ENCODE data around the gene ZNF574. TPM values are rescaled to one million over a fixed set of nuclear protein-coding genes. Genes with fewer than 3 reads are reported as not detected.

Gene ZNF574
- total and polyA plus RNA-seq, 2 of the 8 experiments (the other 6 are each of a cell fraction or from before 2014, with no cell fraction given) = 27.0 to 38.8 TPM

DNA sequence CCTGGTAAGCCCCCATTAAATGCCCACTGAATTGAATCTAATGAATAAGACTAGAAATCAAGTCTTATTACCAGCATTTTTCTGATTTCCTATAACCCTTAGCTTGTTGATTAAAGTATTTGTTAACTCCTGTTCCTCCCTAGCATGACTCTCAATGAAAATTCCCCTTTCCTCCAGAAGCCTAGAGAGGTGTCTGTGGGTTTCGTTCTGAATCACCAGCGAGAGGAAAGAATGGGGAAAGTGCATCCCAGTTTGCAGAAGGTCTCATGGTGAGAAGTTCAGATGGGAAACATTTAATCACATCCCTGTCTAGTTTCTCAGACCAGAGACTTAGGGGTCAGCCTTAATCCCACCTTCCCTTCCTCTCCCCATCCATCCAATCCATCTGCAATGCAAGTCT lies 29.4 kb downstream of the ZNF574 start:
- Histone ChIP-seq H3K79me2 (ENCODE audit: control insufficient read depth in 1 of 2, insufficient read depth in 2 of 2, low read length in 2 of 2) (no peaks in the 10 kb centered on the region), H3K36me3 (ENCODE audit: control insufficient read depth in 2 of 4, insufficient read depth in 4 of 4, low read length in 3 of 4) (no peaks in the 10 kb centered on the region), H3K23ac (ENCODE audit: insufficient read length) (no peak overlapping the region), H3K14ac (ENCODE audit: insufficient read length) (no peak overlapping the region), H3K79me1 (ENCODE audit: low read depth, low read length) (no peaks in the 10 kb centered on the region), H3K9ac (replicated peaks in 1 of 4; ENCODE audit: extremely low read depth in 1 of 4, low read depth in 3 of 4, low read length in 3 of 4) (no peak overlapping the region), H3K4me1 (replicated peaks in 1 of 4; ENCODE audit: control insufficient read depth in 3 of 4, insufficient read depth in 4 of 4, low read length in 3 of 4) (peaks cover 0 to 7% (median 1%) of the 10 kb centered on the region in 4 experiments; a peak in 4 of 7 replicates), H2AK5ac (ENCODE audit: low read depth, low read length) (no peak overlapping the region), H3K56ac (replicated peaks; ENCODE audit: insufficient read length, low read depth, low read length) (no peak overlapping the region), H4K5ac (ENCODE audit: insufficient read length, low read depth, low read length) (no peak overlapping the region), H3K4me3 (ENCODE audit: extremely low read depth in 1 of 4, insufficient read depth in 2 of 4, low read depth in 3 of 4, low read length in 4 of 4) (no peak overlapping the region), H3K4ac (replicated peaks; ENCODE audit: insufficient read length, low read depth, low read length) (no peak overlapping the region), H3K23me2 (ENCODE audit: low read depth, low read length) (no peaks in the 10 kb centered on the region), H3K4me2 (ENCODE audit: insufficient read depth in 1 of 2, low read depth in 2 of 2, low read length in 2 of 2) (no peak overlapping the region), H2BK12ac (ENCODE audit: low read depth, low read length) (no peak overlapping the region), H3K27ac (ENCODE audit: low read depth, low read length) (no peak overlapping the region), H2BK20ac (ENCODE audit: low read length) (no peak overlapping the region), H4K8ac (ENCODE audit: extremely low read depth, insufficient read depth, low read length) (no peak overlapping the region), H3K27me3 (replicated peaks in 1 of 4; ENCODE audit: control insufficient read depth in 3 of 4, extremely low read depth in 1 of 4, insufficient read depth in 3 of 4, low read length in 3 of 4) (no peaks in the 10 kb centered on the region; a peak in 1 of 7 replicates), H2BK120ac (replicated peaks; ENCODE audit: low read depth, low read length) (no peak overlapping the region), H2BK5ac (ENCODE audit: low read depth, low read length) (no peak overlapping the region), H2BK15ac (ENCODE audit: low read length) (no peak overlapping the region), H2AFZ (ENCODE audit: low read length) (no peak overlapping the region), H3K18ac (ENCODE audit: extremely low read depth, low read length) (no peak overlapping the region), H4K91ac (replicated peaks; ENCODE audit: insufficient read length, low read length) (no peak overlapping the region), H3K9me3 (ENCODE audit: insufficient read depth in 2 of 2, low read depth in 1 of 2, low read length in 1 of 2) (no peaks in the 10 kb centered on the region), H4K20me1 (replicated peaks in 1 of 2; ENCODE audit: control insufficient read depth in 1 of 2, insufficient read depth in 2 of 2, low read length in 2 of 2) (no peaks in the 10 kb centered on the region)
- ChIA-PET CTCF (ENCODE audit: partially characterized antibody) (interaction anchor here (1.5 to 5.4 kb wide), 2 partner anchors 9 to 15 kb away, joined by 5 to 38 read pairs; no protein-coding TSS in a partner anchor), POLR2A (ENCODE audit: partially characterized antibody) (no interaction called here)
- no peak for DNase-seq (ENCODE audit: low read depth in 1 of 2, low spot score in 2 of 2)
- WGBS, 2 experiments (ENCODE audit: extremely low coverage in 1 of 2, insufficient coverage in 1 of 2, insufficient read length in 1 of 2, insufficient replicate concordance in 2 of 2, low coverage in 1 of 2, low lambda C conversion rate in 2 of 2, missing lambda C conversion rate in 1 of 2) = 86% methylated on average over 2 of the region's 2 CpGs; no CpG with 5 or more reads in 1 of the 2 experiments
- TF ChIP-seq SP4 (IDR thresholded peaks at IDR 0.05; ENCODE audit: low read length) = no peak
- TF ChIP-seq BCL11A (IDR thresholded peaks at IDR 0.05; ENCODE audit: low read depth in 2 of 2, low read length in 2 of 2) = no peak
- no peak for TF ChIP-seq ASH2L (IDR thresholded peaks at IDR 0.05; ENCODE audit: low read length)
- TF ChIP-seq RXRA (IDR thresholded peaks at IDR 0.05; ENCODE audit: insufficient read depth, low read depth, low read length) = no peak
- no peak for TF ChIP-seq YY1 (IDR thresholded peaks at IDR 0.05; ENCODE audit: low read depth, low read length)
- no peak for TF ChIP-seq CBX8 (IDR thresholded peaks at IDR 0.05; ENCODE audit: borderline replicate concordance, low read depth, low read length)
- no peak for TF ChIP-seq SAP30 (IDR thresholded peaks at IDR 0.05; ENCODE audit: insufficient read depth, insufficient replicate concordance, low read length)
- TF ChIP-seq E2F6 (IDR thresholded peaks at IDR 0.05) = no peak
- TF ChIP-seq RNF2 (IDR thresholded peaks at IDR 0.05; ENCODE audit: borderline replicate concordance, low read depth, low read length, missing control alignments, poor library complexity, severe bottlenecking) = no peak
- no peak for TF ChIP-seq TCF12 (IDR thresholded peaks at IDR 0.05; ENCODE audit: low read depth, low read length)
- TF ChIP-seq SP2 (IDR thresholded peaks at IDR 0.05; ENCODE audit: low read length) = no peak
- no peak for TF ChIP-seq EP300 (IDR thresholded peaks at IDR 0.05; ENCODE audit: borderline replicate concordance in 1 of 2, low read depth in 2 of 2, low read length in 2 of 2)
- no peak for FAIRE-seq
